Fibroblast of gingiva (primary cell): Measurements from ENCODE around the gene FKBP6.
"Not testable (repeated sequence)": the region's sequence is repeated elsewhere in the genome, so short reads cannot be mapped to it uniquely, and the experiment has no call there.

Experiments
- DNase-seq: peaks from one replicate; pipeline ENCODE4 v3.0.0-alpha.2; 2011; ENCODE audit warnings: low read depth

The FKBP6 gene

DNA sequence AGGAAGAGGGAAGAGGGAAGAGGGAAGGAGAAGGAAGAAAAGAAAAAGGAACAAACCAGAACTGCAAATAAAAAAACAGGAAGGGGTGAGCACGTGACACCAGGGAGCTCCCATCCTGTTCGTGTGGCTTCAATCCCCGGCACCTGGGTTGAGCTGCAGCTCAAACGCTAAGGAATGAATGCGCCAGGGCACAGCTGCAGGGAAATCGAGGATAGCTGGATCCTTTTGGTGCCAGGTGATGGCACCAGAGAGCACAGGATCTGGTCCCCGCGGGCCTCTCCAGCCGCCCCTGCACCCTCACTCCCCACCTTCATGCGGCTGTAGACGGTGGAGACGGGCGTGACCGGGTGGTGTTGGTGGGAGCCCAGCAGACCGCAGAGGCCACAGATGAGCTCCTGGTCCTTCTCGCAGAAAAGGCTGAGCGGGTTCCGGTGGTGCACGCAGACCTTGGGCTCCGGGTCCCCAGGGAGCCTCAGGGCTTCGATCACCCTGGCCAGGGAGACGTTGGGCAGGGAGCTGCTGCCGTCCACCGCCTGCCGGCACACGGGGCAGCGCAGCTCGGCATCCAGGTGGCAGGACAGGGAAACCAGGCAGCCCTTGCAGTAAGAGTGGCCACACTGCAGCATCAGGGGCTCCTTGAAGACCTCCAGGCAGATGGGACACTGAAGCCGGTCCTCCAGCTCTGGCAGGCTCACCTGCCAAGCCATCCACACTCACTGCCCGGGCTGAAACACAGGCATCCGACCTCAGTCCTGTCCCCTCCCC is 3.7 kb upstream of the FKBP6 start:
- DNase-seq, result peak; percentile 11

DNA sequence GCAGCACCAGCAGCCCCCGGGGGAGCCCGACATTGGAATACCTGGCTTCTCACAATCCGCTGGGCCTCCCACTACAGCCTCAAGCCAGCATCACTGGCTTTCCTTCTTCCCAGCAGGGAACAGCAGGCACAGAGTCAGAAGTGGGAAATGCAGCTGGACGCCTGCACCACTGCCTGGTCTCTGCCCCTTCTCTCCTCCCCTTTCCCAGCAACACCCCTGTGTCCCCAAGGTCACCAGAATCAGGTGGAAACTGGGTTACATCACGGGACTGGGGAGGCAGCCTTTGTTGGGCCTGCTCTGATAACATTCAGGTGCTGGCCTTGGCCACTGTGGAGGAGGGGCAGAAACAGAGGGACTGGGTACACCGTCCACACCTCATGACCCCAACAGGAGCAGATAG is 2.5 kb upstream of the FKBP6 start:
- not testable (repeated sequence) for DNase-seq

DNA sequence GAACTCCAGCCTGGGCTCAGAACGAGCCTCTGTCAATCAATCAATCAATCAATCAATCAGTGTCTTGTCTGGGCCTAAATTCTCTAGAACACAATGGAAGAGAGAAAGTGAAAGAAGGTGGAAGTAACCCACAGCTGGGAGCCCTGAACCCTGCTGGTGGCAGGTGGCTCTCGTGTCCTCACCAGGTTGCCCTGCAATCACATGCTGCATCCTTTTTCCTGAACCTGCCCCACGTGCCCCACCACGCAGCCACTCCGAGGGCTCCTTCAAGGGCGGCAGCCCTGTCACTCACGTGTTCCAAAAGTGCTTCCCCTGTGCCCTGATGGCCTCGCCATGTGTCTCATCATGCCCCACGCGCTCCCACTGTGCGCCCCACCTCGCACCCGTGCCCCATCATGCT is 512 bp upstream of the FKBP6 start:
- DNase-seq, result not testable (repeated sequence)

DNA sequence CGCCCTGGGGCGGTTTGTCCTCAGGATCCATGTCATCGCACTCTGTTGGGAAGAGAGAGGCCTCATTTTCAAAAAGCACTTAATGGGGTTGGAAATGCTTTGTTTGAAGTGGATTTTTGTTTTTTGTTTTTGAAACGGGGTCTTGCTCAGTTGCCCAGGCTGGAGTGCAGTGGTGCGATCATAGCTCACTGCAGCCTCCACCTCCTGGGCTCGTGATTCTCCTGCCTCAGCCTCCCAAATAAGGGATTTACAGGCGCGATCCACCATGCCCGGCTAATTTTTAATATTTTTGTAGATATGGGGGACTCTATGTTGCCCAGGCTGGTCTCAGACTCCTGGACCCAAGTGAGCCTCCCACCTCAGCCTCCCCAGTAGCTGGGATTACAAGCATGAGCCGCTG is 735 bp downstream of the FKBP6 start:
- DNase-seq, result no peak

DNA sequence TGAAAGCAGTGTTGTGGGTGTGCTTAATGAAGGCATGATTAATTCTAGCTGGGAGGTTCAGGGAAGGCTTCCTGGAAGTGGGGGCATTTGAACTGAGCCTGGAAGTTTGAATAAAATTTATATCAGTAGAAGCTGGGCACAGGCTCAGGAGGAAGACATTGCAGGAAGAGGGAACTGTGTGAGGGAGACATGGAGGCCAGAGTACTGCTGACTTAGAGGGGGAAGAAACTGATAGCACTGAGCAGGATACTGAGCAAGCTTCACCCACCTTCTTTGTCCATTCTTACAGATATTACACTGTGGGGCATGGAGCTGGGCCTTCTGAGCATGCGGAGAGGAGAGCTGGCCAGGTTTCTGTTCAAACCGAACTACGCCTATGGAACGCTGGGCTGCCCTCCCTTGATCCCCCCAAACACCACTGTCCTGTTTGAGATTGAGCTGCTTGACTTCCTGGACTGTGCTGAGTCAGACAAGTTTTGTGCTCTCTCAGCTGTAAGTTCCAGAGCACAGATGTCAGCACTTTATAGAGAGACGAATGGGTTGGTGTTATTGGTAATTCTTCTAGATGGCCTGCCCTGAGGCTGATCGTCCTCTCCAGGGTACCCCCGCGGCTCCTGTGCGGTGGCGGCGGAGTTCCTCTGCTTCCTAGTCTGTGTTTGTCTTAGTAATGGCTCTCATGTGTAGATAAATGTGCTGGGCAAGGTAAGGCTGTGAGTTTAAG is 2.1 kb downstream of the FKBP6 start:
- DNase-seq, result no peak

DNA sequence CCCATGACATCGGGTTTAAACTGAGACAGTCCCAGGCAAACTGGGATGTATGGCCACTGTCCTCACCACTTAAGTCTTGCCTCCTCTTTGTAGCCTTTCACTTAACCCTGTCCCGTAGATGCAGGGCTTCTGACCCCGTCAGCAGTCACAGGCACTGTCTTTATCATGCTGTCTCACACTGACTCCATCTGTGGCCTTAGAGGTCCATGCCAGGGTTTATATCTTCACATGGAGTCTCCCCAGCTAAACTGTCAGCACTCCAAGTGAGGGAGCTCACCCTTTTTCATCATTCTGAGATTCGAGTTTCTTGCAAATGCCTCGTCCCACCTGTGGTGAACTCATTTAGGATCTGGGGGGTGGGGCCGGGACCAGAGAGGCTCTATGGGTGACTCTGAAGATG is 2.8 kb downstream of the FKBP6 start:
- DNase-seq, result no peak

DNA sequence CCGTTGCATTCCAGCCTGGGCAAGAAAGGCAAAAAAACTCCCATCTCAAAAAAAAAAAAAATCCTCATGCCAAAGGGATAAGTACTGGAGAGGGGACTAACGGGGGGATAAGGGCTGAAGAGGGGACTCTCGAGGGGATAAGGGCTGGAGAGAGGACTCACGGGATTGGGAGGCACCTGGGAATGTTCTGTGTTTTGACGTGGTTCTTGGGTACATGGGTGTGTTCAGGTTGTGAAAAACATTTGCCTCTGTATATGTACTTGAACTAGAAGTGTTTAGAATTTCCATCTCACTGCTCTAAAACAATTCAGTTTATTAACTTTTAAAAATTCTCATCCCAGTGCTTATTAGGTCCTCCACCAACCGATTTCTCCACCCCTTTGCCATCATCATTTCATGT is 4.5 kb downstream of the FKBP6 start:
- no peak for DNase-seq

DNA sequence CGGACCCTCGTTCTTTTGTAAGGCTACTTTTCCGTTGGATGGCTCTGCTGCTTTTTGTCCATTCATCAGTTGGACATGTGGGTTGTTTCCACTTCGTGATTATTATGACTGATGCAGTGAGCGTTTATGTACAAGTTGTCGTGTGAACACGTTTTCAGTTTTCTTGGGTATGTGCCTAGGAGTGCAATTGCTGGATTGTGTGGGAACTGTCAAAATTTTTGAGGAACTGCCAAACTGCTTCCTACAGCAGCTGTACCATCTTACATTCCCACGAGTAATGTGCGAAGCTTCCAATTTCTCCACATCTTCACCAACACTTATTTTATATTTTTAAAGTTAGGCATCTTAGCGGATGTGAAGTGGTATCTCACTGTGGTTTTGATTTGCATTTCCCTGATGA is 10.4 kb downstream of the FKBP6 start:
- DNase-seq, result no peak

DNA sequence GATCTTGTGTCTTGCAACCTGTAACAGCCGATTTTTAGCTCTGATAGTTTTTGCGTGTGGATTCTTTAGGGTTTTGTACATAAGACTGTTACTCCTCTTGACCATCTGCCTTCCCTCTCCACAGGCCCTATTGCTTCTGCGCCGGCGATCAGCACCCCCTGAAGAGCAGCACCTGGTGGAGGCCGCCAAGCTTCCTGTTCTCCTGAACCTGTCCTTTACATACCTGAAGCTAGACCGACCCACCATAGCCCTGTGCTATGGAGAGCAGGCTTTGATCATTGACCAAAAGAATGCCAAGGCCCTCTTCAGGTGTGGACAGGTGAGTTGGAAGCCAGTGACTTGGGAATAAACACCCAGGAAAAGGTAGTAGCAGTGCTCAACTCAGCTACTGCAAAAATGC is 12.6 kb downstream of the FKBP6 start:
- no peak for DNase-seq

DNA sequence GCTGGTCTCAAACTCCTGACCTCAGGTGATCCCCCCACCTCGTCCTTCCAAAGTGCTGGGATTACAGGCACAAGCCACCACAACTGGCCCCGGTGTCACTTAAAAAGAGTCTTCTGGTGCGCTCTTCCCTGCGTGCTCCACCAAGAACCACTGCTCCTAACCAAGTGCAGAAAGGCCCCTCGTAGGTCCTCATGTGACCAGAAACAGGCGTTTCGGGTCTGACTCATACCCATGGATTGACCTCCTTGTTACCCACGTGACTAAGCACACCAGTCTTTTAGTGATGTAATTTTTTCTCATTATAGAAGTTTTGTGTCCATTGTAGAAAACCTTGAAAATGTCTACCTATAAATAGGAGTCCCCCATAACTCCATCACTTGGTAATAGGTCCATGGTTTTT is 13.9 kb downstream of the FKBP6 start:
- DNase-seq, result peak; percentile 47

DNA sequence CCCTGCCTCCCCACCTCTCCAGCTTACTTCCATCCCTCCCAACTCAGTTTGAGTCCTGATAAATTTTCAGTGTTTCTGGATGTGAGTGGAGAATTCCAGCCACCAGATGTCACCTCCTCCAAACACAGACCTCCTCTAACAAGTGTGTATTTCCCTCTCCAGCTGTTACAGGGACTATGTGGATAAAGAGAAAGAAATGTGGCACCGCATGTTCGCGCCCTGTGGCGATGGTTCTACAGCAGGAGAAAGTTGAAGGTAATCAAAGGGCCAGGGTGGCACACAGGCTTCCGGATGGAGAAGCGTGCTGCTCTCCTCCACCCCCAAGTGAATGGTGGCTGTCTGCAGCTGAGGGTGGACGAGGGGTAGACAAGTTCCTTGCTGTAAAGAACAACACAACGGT is 14.7 kb downstream of the FKBP6 start:
- peak; percentile 50 for DNase-seq

DNA sequence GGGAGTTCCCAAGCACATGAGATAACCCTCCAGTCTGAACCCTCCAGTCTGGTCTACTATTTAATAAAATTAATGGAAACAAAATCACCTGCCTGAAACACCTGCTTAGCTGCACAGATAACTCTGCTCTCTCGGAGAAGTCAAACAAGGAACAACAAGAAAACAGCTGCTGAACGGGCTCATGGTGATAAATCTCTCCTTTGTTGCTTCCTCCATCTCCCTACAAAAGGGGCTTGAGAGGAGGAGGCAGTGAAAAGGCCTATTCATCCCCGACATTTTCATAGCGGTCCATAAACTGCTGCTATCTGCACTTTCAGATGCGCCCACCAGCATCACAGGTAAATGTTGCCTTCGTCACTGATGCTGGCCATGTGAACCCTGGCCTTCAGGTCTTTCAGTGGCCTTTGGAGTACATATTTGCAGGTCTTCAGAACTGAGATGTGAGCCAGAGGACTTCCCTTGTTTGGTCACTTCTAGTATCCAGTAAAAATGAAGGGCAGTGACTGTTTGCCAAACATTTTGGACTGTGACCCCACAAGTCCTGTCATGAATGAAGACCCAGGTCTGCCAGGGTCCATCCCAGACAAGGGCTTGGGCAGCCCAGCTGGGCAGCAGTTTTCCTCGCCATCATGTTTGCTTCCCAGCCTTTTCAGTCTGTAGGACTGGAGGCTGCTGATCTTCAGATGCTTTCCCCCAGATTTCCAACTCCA is 15.9 kb downstream of the FKBP6 start:
- no peak for DNase-seq

DNA sequence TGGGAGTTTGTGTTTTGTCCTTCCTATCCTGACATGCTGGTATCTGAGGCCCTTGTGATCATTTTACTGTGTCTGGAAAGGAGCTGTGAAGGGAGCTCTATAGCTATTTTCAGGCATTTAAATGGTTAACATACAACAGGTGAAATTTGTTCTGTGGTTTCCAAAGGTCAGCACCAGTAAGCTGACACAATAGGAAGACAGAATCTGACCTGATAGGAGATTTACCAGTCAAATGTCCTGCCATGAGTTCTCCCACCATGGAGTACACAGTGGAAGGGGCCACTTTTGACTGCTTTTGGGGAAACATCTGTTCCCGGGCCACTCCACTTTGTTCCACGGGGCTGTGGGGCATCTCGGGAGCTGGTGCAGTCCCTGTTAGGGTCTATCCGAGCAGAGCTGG is 17.6 kb downstream of the FKBP6 start:
- DNase-seq, result no peak

DNA sequence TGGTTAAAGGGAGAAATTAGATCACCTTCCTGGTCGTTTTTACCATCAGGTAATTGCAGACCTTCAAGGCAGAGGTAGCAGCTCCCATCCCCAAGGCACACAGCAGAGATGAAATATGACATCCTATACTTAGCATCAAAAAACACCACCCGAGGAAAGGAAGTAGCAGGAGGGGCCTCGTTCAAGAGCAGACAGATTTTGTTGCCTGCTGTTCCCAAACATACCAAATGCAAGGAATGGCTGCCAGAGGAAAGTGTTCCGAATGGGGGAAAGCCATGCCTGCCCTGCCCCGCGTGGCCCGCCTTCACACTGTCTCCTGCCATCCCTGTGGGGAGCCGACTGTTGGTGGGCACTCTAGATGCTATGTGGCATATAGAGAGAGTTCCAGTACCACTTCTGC is 18.0 kb downstream of the FKBP6 start:
- no peak for DNase-seq

DNA sequence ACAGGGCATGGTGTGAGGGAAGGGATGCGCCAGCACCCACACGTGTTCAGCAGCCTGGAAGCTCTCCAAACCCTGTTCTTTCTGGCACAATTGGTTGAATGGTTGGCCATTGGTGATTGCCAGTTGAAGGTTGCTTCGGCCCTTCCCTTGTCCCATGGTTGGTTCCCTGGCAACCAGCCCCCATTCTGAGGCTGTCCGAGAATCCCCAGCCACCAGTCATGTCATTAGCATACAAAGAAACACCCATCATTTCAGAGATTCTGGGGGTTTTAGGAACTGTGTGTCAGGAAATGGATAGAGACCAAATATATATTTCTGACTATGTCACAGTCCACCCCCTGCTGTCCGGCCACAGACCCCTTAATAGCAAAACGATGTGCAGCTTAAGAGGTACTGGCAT is 21.8 kb downstream of the FKBP6 start:
- no peak for DNase-seq

DNA sequence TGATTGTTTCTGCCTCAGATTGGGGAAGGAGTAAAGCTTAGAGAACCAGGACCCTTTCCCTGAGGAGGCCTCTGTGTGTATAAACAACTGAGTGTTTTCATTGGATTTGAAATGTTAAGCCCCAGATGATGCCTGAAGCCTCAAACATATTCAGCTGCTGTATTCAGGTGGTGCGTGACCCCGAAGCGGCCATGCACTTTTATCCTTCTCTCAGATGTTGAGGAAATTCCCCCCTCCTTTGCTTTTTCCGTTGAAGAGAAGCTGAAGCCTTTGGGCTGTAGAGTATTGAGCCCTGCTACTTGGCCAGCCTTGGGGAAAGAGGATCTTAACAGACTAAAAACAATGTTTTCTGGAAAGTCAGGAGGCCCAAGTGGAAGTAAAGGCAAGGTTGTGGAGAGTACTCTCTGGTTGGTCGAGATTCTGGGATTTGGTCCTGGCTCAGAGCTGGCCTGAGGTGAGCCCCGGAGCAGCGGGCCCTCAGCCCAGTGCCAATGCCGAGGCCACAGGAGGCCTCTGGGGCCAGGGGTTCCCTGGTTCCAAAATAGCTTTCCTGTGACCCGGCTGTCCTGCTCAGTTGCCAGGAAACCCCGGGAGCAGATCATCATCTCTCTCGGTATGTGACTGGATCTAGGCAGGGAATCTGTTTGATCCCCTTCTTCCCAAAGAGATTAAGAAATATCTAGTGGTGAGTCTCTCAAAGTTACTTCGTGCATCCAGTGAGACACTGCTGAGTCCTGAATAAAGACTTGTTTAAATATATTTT is 22.5 kb downstream of the FKBP6 start:
- DNase-seq, result no peak

DNA sequence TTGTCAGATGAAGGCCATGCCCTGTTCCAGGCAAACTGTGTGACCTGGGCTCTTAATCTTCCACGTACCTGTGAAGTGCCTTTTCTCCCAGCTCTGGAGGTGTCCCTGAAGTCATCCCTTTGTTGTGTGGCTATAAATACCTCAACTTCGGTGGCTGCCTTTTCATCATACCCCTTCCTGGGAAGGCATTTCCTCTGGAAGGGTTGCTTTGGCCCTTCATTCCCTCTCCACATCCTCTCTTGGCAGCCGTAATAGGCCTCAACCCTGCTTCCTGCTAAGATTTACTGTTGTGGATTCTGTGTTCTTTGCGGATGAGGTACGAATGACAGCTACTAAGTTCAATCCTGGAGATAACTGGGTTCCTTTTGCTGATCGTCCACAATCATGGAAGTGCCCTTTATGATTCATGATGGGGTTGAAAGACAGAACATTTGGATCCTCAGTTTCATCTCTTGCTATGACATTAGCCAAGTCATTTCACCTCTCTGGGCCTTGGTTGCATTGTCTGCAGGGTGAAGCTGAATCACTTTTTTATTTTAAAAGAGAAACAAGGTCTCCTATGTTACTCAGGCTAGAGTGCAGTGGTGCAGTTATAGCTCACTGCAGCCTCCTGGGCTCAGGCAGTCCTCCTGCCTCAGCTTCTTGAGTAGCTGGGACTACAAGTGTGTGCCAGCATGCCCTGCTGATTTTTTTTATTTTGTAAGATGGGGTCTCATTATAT is 23.6 kb downstream of the FKBP6 start:
- DNase-seq, result no peak

DNA sequence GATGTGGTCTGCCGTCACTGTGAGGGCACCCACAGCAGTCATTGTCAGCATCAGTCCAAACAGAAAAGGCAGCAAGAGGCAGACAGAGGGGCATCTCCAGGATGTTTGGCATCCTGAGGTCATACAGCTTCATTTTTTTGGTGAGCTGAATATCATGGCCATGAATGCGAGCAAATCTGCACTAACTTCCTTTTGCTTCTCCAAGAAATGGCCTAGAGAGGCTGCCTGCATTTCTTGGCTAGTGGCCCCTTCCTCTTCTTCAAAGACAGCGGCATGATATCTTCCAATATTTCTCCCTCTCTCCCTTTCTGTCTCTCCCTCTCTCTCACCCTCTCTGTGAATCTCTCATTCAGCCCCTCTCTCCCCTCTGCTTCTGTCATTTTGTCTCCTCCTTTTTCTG is 24.8 kb downstream of the FKBP6 start:
- DNase-seq, result no peak

DNA sequence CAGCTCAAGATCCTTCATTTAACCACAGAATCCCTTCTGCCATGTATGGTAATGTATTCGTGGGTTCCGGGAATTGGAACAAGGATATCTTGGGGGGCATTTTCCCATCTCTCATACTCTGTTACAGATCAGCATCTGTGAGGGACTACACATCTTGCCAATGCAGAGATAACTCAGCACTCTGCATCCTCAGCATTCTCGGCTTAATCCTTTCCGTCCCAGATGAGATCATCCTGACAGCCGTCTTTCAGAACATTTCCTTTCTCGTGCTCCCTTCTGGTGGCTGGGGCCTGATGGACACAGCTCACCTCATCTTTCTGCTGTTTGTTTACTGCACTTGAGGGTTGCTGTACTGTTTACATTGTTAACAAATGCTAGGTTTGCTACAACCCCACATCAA is 25.3 kb downstream of the FKBP6 start:
- no peak for DNase-seq

DNA sequence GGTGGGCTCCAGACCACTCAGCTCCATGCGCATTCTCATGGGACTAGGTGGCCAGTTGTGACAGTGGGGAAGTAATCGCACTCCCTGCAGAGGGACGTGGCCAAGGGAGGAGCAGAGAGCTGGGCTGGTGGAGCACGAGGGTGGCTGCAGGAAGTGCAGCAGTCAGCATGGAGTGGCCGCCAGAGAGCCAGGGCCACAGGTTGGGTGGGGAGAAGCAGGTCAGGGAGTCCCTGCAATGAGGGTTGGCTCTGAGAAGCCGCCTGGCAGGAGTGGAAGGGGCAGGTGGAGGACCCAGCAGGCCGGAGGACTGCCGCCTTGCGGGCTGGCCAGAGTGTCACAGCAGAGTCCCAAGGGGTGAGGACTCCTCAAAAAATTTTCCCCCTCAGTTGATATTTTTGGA is 26.2 kb downstream of the FKBP6 start:
- DNase-seq, result no peak

DNA sequence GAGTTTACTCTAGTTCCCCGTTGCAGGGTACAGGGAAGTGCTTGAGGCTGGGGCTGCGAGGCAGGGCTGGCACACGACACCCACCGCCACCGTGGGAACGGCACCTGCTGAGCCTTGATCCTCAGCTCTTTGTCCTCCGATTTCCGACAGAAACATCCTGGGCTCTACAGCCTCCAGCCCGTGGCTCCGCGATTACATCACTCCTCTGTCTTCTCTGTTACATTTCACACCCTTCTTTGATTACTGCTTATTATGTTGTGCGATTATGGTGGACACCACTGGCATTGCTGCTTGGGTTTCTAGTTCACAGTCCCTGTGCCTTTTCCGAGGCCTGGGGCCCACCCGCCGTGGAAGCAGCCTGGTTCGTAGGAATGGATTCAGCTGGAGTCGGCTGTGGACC is 26.9 kb downstream of the FKBP6 start:
- no peak for DNase-seq

DNA sequence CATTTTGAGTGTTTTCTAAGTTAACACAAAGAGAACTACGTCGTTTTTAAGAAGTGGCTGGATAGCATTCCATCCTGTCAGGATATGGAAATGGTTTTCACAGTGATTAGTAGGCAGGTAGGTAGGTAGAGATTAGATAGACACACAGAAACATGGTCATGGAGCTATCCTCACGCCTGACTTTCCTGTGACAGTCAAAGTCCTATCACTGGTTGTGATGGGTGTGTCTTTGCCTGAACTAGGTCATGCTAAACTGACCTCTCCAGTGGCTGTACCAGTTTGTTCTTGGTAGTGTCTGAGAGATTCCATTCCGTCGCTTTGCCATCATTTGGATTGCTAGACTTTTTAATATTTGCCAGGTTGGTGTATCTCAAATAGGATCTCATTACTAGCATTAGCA is 28.2 kb downstream of the FKBP6 start:
- no peak for DNase-seq
